Effector CD8-positive, alpha-beta T cell (primary cell): ENCODE results near the gene SLC26A5.
"Not testable (repeated sequence)": the region's sequence is repeated elsewhere in the genome, so short reads cannot be mapped to it uniquely, and the experiment has no call there.

Source experiments
- DNase-seq: peaks from one replicate; lab custom pipeline; 2025; lab: John Stamatoyannopoulos, UW
- total RNA-seq, 4 experiments: gene quantifications; one replicate each; lab custom pipeline; 2026; lab: John Stamatoyannopoulos, UW

SLC26A5 gene, protein sequence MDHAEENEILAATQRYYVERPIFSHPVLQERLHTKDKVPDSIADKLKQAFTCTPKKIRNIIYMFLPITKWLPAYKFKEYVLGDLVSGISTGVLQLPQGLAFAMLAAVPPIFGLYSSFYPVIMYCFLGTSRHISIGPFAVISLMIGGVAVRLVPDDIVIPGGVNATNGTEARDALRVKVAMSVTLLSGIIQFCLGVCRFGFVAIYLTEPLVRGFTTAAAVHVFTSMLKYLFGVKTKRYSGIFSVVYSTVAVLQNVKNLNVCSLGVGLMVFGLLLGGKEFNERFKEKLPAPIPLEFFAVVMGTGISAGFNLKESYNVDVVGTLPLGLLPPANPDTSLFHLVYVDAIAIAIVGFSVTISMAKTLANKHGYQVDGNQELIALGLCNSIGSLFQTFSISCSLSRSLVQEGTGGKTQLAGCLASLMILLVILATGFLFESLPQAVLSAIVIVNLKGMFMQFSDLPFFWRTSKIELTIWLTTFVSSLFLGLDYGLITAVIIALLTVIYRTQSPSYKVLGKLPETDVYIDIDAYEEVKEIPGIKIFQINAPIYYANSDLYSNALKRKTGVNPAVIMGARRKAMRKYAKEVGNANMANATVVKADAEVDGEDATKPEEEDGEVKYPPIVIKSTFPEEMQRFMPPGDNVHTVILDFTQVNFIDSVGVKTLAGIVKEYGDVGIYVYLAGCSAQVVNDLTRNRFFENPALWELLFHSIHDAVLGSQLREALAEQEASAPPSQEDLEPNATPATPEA
- total RNA-seq: 0.19 to 2.2 (median 1.1) reads per million in 4 experiments

DNA sequence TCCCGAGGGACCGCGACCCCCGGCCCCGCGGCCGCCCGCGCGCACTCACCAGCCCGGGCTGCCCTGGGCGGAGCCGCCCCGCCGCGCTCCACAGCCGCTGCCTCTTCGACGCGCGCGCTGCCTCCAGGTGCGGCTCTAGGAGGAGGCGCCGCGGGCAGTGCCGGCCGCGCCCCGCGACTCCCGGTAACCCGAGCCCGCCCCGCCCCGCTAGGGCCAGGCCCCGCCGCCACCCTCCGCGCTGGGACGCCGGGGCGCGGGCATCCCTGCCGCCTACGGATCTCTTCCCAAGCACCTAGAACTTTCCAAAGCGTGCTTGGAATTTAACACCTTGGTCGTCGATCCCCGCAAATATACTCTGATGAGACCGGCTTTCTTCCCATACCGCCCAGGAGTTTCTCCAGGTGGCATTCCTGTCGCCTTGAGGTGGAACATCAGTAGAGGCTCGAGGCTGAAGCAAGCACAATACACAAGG is at the start of gene SLC26A5:
TSS of gene SLC26A5 (minus strand) at position 159 of the 472 bp plus-strand sequence. CDS start 24,693 bp downstream, outside the sequence.
- DNase-seq: no peak

DNA sequence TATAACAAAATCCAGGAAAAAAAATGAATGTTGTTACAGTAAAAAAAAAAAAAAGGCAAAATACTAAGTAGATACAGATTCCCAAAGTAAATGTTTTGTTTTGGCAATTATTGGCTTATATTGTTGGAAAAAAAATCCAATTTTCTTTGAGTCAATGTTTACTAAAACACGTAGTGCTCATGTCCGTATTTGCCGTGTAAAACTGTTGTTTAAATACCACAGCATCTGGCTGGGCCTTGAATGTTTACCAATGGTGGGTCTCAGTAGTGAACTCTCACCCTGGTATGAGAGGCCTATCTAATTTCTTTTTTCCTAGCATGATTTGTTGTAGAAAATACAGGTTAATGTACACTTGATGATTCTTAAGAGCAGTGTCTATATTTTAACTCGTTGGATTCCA is 41.4 kb upstream of the SLC26A5 start:
- DNase-seq: no peak

DNA sequence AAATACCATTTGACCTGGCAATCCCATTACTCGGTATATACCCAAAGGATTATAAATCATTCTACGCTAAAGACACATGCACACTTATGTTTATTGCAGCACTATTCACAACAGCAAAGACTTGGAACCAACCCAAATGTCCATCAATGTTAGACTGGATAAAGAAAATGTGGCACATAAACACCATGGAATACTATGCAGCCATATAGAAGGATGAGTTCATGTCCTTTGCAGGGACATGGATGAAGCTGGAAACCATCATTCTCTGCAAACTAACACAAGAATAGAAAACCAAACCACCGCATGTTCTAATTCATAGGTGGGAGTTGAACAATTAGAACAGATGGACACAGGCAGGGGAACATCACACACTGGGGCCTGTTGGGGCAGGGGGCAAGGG is 40.9 kb upstream of the SLC26A5 start:
- not testable (repeated sequence) for DNase-seq

DNA sequence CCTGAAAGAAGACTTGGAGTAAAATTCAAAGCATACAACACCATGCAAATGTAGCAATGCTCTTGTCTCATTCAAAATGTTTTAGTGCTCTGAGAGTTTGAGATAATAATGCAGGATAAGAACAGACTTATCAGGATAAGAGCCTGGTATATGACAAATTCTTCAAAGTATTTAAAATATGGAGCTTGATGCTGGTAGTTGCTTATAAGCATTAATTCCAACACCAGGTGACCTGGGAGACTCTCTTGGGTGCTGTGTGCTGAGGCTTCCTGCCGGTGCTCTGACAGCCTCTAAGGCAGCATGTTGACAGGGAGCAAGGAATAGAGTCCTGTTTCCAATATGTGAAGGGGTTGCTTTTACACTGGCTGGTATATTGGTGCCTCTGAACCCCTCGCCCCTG is 34.8 kb upstream of the SLC26A5 start:
- no peak for DNase-seq

DNA sequence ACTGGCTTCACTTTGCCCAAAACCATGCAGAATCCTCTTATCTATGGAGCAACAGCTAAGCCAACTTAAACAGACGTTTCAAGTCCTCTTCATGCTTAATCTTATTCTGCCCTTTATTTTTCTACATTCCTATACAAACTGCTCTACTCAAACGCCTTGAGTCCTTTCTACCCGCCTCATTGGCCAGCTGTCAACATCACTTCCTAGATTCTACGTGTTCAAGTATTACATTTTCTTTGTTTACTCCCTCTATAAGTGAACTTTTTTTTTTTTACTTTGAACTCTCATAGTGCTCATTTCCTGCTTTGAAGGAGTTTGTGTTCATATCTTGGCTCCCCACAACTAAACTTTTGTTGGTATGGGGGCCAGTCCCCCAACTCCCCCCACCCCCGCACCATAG is 28.9 kb upstream of the SLC26A5 start:
- DNase-seq: no peak

DNA sequence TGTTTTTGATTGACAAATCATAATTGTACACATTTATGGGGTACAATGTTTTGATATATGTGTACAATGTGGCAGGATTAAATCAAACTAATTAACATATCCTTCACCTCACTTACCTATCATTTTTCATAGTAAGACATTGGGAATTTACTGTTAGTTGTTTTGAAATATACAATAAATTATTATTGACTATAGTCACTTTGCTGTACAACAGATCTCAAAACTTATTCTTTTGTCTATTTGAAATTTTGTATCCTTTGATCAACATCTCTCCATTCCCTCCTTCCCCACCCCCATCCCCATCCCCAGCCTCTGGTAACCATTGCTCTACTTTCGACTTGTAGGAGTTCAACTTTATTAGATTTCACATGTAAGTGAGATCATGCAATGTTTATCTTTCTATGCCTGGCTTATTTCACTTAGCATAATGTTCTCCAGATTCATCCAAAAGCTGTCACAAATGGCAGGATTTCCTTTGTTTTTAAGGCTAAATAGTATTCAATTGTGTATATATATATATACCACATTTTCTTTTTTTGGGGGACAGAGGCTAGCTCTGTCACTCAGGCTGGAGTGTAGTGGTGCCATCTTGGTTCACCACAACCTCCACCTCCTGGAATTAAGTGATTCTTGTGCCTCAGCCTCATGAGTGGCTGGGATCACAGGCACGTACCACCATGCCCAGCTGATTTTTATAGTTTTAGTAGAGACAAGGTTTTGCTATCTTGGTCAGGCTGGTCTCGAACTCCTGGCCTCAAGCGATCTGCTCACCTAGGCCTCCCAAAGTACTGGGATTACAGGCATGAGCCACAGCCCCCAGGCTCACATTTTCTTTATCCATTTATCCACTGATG is 23.3 kb upstream of the SLC26A5 start:
- no peak for DNase-seq

DNA sequence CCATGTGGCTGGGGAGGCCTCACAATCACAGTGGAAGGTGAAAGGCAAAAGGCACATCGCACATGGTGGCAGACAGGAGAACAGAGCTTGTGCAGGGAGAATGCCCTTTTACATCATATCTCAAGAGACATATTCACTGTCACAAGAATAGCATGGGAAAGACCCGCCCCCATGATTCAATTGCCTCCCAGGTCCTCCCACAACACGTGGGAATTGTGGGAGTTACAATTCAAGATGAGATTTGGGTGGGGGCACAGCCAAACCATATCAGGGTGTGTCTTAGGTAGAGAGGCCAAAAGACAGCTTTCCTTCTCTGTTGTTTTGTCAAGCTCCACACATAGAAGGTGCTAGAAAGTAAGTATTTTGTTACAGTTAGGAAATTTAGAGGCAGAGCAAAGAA is 20.8 kb upstream of the SLC26A5 start:
- DNase-seq: no peak

DNA sequence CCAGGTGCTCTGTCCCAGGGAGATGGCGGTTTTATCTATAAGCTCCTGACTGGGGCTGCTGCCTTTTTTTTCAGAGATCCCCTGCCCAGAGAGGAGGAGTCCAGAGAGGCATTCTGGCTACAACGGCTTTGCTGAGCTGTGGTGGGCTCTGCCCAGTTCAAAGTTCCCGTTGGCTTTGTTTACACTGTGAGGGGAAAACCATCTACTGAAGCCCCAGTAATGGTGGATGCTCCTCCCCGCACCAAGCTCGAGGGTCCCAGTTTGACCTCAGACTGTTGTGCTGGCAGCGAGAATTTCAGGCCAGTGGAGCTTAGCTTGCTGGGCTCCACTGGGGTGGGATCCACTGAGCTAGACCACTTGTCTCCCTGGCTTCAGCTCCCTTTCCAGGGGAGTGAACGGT is 16.4 kb upstream of the SLC26A5 start:
- DNase-seq: no peak

DNA sequence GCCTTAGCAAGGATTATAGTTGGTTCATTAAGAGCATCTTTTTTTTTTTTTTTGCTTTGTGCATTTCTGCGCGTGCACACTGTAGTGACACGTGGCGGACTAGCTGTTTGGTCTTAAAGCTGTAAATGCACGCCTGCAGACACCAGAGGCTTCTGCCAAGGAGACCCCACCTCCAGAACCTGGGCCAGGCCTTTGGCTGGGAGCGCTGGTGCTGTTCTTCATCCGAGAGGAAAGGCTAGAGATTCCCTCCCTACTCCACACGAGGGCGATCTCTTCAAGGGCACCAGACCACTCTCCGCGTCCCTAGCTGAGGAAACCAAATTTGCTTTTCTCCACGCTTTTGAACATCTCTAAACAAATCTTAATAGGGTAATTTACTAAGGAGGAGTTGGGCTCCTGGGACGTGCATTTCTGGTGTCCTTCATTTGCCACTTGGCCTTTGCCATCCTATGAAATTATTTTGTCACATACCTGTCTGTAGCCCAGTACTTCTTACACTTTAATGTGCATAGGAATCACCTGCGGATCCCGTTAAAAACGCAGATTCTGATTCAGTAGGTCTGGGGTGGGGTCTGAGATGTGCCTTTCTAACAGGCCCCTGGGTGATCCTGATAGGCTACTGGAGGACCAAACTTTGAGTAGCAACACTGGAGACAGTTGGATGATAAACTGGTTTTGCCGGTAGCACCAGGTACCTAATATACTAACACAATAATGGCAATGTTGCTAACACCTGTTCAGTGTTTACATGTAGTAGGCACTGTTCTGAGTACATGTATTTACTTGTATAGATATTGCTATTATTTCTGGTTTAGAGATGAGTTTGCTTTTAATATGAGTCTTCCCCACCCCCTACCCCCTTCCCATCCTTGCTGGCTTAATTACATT is 1.3 kb upstream of the SLC26A5 start:
- no peak for DNase-seq

DNA sequence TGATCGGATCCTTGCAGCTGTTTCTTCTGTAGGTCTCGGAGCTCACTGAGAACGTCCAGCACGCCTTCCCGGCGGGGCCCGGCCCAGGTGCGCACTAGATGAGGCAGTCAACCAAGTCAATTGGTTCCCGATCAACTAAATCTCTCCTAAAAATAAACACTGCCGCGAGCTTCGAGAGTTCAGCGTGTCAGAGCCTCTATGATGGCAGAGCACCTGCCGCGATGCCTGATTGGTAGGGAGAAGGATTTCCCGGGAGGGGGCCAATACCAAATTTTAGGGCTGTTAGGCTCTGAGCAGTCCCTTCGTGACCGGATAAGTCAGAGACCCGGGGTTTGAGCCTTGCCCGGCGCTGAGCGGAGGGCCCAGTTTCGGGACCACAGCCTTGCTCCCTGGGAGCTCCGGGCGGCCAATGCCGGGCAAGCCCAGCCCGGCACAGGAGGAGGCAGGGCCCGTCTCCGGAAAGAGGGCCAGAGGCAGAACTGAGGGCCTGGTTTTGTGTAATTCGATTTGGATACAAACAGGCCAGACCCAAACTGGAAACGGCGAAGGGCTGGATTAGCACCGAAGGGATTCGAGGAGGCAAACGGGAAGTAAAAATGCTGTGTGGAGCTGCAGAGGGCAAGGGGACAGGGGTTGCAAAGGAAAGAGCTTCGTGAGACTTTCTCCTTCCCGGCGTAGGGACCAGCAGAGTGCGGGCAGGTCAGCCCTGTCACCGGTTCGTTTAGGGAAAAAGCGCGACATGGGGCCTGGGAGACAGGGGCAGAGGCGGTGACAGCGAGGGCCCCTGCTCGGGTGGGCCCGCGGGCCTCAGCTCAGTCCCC is 569 bp downstream of the SLC26A5 start:
- DNase-seq: no peak

DNA sequence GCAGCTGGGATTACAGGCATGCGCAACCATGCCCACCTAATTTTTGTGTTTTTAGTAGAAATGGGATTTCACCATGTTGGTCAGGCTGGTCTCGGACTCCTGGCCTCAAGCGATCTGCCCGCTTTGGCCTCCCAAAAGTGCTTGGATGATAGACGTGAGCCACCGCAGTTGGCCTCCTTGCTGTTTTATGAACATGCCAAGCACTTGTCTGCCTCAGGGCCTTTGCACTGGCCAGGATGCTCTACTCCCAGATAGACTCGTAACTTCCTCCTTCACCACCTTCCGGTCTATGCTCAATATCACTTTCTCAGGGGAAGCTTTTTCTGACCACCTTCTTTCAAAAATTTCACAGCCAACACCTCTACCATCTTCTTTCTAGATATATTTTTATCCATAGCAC is 6.3 kb downstream of the SLC26A5 start:
- DNase-seq: no peak

DNA sequence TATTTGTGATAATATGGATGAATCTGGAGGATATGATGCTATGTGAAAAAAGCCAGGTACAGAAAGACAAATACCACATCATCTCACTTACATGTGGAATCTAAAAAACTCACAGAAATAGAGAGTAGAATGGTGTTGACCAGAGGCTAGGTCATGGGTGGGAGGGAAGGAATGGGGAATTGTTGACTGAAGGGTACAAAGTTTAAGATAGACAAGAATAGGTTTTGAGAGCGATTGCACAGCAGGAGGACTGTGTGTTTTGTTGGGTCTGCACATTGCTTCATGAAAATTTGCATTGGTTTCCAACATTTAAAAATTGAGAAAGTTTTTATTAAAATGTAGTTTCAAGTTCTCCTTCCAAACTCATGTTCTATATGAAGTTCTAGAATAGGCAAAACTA is 8.4 kb downstream of the SLC26A5 start:
- no peak for DNase-seq

DNA sequence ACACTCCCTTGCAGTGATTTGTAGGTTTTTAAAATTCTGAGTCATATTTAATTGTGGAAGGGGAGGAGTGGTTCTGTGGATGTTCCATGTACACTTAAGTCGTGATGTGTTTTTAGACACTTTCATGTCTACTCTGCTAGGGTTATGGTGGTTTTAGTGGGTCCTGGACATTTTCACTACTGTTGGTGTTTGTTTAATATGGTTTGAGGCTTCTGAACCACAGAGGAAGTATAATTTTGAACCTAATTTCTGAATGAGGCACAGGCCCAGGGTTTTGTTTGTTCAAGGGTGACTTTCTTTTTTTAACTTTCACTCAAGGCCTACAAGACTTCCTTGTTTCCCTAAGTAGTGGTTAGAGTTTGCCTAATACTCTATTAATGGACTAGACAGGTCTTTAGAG is 13.3 kb downstream of the SLC26A5 start:
- DNase-seq: no peak

DNA sequence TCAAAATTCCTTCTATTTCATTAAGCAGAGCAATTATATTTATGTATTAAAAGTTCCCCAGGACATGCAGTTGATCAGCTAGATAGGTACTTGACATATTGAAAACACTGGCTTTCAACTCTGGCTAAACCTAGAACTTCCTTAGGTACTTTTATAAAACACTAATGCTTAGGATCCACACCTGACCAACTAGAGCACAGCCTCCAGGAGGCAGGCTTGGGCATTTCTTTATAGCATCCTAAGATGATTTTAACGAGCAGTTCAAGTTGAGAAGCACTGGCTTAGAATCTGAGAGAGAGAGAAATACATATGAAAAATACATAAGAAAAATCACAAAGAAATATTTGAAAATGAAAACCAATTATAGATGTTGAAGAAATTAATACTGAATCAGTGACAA is 20.8 kb downstream of the SLC26A5 start:
- DNase-seq: no peak

DNA sequence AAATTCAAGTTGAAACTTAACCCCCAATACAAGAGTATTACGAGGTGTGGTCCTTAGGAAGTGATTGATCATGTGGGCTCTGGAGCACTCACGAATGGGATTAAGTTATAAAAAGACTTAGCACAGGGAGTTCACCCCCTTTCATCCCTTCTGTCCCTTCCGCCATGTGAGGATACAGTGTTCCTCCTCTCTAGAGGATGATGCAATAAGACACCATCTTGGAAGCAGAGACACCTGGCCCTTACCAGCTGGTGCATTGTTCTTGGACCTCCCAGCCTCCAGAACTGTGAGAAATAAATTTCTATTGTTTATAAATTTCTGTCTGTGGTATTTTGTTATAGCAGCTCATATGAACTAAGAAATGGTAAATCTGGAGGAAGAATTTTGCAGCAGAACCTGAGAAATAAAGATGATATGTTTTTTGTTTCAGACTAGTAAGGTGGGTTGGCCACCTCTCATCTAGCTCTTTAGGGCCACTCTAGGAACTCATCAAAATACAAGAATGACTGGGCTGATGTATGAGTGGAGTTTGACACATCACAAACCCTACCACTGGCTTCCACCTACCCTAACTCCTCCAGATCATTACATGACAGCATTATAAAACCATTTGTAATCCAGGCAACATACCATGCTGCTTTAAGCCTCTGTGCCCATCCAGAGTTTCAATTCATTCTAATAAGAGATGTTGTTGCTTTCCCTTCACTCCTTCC is 22.4 kb downstream of the SLC26A5 start:
- no peak for DNase-seq

DNA sequence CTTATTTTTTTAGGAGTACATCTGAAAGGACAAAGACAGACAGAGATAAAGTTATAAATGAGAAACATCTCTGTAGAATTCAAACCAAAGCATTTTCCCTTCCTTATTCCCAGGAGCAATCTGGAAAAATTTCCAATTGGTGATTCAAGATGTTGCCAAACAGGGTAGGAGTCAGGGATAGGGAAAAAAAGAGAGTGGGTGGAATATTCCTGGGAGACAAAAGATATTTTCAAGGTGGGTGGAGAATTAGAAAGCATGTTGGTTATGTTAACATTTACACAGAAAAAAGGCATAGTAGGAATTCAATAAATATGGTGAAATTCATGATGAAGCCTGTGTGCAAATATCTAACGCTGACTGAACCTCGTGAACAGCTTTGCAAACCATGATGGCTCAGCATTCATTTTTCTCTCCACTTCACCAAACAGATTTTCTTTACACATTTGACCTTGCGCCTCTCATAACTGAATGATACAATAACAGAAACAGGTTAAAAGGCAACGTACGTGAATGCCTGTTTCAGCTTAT is 25.1 kb downstream of the SLC26A5 start:
- DNase-seq: no peak

DNA sequence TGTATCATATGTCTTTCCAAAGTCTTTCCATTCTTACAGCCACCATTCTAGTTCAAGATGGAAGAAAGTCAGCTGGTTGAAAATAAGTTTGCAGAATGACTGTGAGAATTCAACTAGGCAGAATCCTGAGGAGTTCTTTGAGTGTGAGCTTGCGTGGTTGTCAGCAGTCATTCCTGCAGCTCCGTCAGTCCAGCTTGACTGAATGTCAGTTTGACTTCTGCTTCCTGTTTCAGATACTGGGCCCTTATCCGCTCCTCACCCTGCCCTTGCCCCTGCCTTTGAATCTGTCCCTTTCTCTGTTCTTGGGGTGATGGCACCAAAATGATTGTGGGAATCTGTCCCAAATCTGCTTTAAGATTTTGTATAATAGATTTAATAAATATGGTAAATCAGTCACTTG is 27.8 kb downstream of the SLC26A5 start:
- no peak for DNase-seq

DNA sequence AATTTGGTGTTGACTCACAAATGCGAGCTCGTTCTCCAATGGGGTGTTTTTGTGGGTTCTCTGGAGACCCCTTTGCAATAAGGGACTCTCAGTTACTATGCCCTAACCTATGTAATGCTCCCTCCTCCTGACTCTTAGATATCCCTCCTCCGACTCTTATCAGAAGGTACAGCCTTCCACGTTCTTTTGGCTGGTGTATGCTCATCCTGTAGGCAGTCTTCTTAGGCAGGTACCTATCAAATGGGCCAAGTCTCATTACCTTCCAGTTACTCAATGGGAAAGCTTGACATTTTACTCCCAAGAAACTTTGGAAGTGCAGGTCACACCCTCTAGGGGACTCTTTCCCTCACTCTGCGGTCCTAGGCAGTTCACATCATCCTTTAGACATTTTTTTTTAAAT is 32.6 kb downstream of the SLC26A5 start:
- DNase-seq: no peak

DNA sequence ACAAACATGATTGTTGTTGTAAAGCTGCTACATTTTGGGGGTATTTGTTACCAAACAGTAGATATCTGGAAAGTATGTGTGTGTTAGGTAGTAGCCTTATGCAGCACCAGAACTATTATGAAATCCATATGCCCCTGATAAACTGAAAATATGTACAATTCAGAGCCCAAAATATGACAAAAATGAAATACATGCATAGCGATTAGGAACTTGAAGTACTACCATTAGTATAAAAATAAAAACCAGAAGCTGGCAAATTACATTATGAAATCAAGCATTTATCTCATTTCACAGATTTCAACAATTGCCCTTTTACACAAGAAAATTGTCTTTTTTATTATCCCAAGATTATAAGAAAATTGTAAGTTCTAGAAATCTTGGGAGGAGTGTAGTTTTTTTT is 33.9 kb downstream of the SLC26A5 start:
- DNase-seq: no peak
